SKM-1 treated with dmso at 0.1 percent for 144 hours (cell line): ENCODE measurements around the gene MLIP.
A peak's percentile ranks its signal among the peaks of the same experiment; 100 is the strongest.

Experiments
- DNase-seq: peaks from one replicate; lab custom pipeline; 2025; ENCODE audit not compliant: unreplicated experiment; lab: John Stamatoyannopoulos, UW

The MLIP gene

DNA sequence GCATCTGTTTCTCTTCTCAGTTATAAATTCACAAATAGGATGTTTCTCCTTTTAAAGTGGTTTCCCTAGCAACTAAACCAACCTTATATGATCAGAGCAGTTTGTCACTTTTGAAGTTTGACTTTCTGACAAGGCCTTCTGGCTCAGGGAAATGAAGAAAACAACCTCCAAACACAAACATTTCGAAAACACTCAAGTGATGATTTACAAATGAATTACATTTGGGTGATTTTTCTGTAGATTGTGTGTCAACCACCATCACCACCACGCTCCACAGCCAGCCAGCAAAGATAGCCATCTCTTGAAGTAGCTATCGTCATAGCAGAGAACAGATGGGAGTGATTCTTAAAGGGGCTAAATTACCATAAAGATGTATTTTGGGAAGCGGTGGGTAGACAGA is 16.5 kb upstream of the MLIP start:
- no peak for DNase-seq

DNA sequence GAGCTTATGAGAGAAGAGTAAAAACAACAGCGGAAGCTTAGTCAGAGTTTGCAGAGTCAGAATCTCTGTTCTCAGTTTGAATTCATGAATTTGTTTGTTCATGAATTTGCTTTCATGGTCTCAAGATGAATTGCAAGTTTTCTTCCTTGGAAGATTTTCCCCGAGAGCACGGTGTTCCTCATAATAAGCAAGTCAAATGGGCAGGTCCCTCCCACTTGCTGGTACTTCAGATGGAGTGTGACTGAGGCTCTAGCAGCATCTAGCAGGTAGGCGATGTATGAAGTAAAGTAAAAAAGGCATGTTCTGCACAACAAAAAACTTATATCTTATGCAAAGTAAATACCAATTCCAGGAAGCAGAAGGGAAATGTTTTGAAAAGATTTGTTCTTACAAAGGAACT is 15.5 kb upstream of the MLIP start:
- no peak for DNase-seq

DNA sequence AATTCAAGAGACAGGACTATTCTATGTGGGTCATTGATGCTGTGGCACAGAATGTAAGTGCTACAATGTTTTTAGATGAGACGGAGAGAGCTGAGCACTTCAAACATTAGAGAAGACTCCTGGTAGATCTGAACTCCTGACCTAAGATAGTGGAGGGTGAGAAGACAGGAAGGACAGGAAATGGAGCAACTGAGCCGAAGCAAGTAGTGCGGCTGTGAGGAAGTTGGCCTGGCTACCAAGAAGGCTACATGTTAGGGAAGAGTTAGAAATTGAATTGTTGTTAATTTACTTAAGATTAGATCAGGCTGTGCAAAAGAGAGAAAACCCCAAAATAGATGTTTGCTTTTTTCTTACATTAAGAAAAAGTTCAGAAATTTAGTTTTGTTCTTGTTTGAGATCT is 14.4 kb upstream of the MLIP start:
- DNase-seq = peak; percentile 93

DNA sequence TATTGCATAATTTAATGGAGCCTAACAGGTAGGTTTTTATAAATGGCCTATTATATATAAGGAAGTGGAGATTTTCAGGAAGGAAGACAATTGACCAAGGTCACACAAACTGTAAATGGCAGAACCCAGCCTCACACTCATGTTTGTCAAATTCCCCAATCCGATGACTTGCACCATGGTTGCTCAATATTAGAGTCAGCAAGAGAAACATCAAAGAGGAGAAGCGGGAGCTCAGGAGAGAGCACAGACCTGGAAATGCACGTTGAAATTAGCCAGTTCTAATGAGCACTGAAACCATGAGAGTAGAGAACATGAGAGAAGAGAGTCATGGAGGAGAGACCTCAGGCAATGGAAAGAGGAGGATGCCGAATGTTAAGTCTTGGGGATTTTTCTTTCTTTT is 13.5 kb upstream of the MLIP start:
- peak; percentile 87 for DNase-seq

DNA sequence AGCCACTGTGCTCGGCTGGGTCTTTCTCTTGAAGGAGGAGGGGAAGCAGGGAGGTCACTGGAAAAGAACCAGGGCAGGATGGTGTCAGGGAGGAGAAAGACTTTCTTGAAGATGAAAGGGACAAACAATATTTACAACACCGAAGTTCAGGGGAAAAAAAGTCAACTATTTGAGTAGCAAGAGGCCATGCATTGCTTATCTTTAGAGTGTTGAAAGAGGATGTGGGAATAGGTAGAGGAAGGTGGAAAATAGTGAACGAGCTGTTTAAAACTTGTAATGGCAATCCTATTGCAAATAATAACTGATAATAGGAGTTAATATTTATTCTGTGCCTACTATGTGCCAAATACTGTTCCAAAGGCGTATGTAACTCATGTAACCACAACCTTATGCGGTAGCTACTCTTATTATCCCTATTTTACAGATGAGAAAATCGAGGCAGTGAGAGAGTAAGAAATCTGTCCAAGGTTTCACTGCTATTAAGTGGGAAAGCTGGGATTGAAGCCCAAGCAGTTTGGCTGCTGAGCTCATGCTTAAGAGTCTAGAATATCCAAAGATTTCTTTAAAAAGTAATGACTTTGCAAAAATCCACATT is 12.7 kb upstream of the MLIP start:
- no peak for DNase-seq

DNA sequence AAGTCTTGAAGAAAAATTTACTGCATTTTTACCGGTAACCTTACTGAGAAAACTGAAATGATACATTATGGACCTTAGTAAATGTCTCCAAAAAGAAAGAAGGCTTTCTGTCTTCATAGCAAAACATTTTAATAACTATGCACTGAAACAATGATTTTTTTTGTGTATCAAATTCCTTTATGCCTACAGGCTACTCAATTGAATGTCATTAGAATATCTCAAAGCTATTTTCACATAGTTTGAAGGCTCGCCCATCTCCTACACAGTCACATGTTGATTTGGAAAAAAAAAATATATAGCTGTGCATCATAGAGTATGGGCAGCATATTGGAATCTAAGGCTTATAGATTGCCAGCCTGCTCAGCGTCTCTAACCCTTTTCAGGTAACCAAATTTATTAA is 12.0 kb upstream of the MLIP start:
- DNase-seq = no peak

DNA sequence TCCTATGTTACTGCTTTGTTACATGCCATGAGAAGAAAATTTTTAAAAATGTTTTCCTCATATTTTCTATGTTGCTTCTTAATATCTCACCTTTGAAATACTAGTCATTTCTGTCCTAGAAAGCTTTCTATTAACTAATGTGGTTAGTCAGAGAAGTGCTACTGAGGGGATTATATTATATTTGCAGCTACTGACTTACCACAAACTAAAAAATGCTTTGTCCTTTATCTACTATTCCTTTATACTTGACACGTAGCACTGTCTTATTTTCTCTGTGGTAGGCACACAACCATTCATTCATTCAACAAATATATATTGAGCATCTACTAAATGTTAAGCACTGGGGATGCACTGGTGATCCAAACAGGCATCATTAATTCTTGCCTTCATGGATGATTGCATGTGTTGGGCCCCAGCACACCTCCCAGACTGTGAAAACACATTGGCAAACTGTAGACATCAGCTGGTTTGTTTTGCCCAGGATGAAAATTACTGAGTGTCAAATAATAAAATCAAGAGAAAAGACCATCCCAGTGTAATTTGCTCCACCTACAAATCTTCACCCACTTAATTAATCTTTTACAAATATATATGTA is 10.7 kb upstream of the MLIP start:
- DNase-seq = no peak

DNA sequence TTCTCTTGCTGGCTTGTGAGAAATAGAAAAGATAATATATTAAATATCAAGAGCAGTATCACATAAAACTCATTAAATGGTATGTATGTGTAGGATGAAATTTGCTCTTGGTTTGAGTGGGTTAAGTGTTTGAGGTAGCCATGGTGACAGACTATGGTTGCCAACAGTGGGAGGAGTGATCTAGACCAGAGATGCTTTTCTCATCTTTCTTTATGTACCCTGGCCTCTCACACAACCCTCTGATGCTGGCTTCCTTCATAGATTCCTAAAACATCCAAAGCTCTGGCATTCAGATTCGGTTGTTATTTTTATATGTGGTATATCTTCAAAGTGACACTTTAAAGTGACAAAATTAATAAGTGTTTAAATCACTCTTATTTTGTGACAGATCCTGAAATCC is 9.0 kb upstream of the MLIP start:
- no peak for DNase-seq

DNA sequence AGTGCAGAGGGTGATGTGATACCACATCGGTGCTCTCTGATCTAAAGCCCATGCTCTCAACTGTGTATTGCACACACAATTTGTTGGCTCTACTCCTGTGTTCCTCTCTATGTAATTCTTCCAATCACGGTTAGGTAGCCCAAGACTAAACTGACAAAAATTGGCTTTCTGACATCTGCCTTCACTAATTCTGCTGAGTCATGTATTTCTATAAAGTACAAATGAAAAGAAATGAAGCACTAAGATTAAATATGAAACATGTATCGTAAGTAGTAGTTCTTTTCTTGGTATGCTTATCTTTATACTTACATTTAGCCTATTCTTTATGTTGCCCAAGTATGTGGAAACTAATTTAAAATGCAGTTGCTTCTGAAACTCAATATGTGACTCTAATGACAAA is 7.7 kb upstream of the MLIP start:
- DNase-seq = no peak

DNA sequence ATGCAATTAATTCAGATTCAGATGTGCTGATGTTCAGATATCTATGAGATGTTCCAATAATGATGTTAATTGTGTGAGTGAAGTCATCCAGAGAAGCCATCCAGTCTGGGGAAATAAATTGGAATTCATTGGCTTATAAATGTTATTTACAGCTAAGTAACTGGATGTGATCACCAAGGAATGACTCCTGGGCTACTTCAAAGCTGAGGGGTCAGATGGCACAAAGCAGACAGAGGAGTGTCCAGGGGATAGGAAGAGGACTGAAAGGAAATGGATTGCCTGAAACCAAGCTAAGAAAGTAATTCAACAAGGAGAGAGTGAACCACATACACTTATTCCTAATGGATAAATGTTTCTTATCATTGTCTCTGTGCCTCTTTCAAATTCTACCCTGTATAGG is 4.5 kb upstream of the MLIP start:
- no peak for DNase-seq

DNA sequence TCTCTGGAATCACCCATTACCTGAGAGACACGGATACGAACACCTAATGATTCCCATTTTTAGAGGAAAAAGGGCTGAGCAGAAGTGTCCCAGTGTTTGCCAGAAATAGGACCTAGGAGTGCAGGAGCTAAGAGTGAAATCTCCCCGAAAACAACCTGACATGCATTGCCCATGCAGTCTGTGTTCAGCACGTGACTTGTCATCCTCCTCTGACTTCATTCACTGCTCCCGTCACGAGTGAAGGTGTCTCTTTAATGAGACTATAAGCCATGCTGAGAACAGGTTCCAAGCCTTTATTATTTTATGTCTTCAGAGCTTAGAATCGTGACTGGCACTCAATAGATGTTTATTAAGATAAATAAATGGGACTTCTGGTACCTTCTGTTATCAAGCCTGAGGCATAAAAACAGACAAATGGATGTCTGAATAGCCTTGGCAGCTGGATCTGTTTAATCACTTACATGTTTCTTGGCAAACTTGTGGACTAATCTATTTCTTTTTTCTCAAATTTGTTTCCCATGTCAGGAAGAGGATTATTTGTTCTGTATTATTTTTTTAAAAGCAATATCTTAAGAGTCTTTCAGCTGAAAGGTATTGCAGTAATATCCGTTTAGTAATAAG is 3.7 kb upstream of the MLIP start:
- no peak for DNase-seq

DNA sequence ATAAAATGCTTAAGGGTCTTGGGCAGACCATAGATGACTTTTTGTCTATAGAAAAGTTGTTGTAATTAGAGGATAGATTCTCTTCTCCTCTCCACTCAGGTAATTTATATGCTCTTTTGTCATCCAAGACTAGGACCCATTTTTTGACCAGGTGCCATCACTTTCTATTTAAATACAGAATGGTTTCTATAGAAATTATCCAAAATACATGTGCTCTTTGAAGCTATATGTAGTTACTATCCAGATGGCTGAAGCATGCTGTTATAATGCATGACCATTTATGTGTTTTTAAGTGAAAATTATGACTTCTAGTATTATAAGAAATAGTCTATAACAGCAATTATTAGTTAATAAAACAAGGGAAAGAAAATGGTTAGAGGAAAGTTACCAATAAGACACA is 3.0 kb upstream of the MLIP start:
- DNase-seq = no peak

DNA sequence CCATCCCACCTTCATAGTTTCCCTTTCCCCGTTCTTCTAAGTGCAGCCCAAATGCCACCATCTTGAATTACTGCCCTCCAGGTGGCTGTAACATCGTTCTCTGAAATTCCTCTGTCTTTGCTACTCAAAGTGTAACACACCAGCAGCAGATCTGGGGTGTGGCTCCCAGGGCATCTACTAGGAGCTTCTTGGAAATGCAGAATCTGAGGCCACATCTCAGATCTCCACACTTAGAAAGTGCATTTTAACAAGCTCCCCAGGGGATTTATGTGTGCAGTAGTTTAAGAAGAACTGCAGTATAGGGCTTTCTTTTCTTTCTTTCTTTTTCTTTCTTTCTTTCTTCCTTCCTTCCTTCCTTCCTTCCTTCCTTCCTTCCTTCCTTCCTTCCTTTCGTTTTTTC is 1.7 kb upstream of the MLIP start:
- no peak for DNase-seq

DNA sequence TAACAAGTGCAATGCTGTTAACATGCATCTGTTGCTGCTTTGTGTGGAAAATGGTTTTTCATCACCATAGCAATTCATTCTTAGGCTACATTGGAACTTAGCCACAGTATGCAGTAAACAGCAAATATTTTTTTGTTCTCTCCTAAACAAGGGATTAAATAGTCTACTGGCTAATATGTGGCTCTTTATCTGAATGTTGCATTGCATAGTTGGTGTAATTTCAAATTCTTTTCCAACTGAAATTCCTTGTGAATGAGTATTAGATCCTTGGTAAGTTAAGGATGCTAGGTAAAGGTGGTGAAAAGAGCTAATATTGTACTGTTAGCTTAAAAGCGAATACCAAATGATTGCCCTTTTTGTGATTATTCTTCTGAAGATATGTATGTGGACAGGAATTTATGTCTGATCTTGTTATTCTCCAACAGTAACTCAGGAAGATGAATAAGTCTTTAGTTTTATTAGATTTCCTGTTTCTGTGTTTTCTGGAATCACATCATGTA is 958 bp downstream of the MLIP start:
- no peak for DNase-seq

DNA sequence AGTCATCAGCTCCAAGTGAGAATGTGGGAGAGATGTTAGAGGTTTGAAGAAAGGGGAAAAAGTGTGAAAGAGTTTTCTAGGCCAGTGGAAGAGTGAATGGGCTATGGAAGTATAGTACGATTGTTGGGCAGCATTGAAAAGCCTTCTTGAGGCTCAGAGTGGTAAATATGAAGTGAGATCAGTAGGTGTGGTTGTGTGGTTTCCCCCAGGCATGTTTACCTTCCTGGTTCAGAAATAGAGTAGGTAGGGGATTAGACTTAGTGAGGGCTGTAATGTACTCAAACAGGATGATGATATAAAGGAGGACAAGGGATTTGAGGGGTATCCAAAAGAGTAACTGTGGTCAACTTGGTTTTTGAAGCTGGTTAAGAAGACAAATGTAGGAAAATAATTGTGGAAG is 3.7 kb downstream of the MLIP start:
- DNase-seq = no peak

DNA sequence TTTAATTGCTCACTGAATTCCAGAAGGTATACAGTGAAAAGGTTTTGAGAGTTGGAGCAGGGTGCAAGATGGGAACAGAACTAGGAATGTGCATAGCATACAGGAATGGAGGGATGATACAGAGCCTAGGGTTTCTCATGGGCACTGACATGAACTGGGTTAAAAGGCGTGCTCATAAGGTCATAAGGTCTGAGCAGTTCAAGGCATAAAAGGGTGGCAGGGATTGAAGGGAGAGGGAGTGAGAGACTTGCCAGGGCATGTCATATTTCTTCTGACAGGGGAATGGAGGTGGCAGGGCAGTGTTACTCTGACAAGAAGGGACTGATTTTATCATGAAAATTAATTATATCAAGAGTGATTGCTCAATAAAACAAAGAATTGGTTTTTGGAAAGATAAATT is 4.7 kb downstream of the MLIP start:
- no peak for DNase-seq

DNA sequence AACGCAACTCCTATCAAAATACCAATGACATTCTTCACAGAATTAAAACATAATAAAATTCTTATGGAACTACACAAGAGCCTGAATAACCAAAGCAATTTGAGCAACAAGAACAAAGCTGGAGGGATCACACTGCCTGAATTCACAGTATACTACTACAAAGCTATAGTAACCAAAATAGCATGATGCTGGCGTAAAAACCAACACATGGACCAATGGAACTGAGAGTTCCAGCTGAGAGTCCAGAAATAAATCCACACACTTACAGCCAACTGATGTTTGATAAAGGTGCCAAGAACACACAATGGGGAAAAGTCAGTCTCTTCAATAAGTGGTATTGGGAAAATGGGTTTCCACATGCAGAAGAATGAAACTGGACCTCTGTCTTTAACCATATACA is 6.9 kb downstream of the MLIP start:
- no peak for DNase-seq

DNA sequence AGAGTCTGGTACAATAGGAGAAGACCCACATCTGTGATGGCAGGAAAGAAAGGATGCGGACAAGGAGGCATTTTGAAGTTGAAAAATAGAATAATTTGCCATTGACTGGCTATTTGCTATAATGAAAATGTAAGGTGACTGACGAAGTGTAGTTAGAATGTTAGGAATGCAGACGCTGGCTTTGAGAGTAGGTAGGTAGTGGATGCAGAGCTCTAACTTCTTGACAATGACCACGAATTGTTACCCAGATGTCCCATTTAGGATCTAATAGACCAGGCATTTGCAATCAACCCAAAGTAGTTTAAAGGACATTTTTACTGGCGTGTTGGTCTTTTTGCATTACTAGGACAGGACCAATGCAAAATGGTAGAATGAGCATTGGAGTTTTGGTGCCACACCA is 14.2 kb downstream of the MLIP start:
- DNase-seq = no peak

DNA sequence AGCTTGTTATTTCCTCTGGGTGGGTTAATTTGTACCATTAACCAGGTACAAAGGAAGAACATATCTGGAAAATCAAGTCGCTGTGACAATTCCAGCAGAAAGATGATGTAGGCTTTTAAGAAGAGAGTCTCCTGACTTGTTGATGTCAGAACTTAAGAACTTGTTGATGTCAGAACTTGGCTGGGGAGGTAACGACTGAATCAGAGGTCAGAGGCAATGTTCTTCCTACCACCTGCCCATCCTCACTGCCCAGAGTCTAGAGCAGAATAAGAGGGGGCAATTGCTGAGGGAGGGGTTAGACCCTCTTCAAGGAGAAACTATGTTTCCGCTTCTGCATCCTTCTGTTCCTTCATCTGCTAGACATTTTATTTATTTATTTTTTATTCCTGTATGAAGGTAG is 18.9 kb downstream of the MLIP start:
- DNase-seq = no peak

DNA sequence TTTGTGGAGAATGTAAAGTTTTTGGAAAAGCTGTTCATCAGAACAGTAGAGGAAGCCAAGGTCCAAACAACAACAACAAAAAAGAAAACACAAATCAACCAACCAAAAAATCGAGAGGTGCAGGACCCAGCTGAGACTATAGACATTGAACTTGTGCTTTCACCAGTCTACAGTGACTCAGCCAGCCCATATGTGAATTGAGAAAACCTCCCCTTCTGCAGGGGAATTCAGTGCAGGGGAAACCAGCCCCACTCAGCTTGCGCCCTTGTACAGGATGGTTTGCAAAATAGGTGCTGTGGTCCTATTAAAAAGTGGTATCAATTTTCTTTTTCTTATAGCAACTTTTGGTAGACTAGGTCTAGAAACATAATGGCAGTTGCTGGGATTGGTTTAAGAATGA is 21.3 kb downstream of the MLIP start:
- DNase-seq = no peak

DNA sequence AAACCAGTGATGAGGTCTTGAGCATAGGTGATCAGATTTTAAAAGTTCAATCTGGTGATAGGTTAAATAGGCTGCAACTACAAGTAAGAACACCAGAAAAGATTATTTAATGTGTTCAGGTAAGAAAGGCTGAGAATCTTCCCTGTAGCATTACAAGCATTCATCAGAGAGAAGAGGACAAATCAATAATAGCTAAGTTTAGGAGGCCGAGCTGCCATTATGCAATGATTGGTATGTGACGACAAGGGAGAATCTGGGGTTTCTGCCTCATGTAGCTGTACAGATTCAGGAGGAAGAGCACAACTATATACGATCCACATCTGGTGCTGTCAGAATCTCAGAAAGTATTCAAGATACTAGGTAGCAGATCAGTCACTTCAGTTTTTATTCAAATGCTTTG is 21.9 kb downstream of the MLIP start:
- no peak for DNase-seq

DNA sequence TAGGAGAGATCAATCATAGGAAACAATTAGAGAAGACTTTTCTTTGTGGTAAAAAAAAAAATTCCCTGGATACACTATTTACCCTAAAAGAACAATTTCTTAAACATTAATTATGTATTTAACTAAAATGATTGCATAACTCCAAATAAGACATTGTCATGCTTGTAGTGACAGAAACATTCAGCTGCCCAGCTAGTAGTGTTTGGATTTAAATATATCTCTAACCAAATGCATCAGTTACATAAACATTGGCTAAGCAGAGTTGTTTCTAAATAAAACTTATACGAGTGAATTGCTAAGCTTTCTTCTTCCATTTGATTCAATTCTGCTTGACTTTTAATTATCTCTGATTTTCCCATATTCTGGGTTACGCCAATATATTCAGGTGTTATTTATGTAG is 23.7 kb downstream of the MLIP start:
- DNase-seq = no peak
